ENCODE data around the gene SNED1. TPM values are rescaled to one million over a fixed set of nuclear protein-coding genes. Genes with fewer than 3 reads are reported as not detected.

Gene SNED1
- total and polyA plus RNA-seq, 2 experiments from 2014 or later: 1.5 to 2.8 TPM

GRCh38 chr2:241128266-241128665, 129.8 kb downstream of the SNED1 start:
- no peak overlapping the region for H3K27ac Mint-ChIP-seq
- H3K9me3 Mint-ChIP-seq: no peaks in the 10 kb centered on the region
- TF ChIP-seq CTCF (conservative IDR thresholded peaks at IDR 0.05; ENCODE audit: low read depth in 2 of 2) (no peak), ZNF462 (CRISPR knock-in tag; IDR thresholded peaks at IDR 0.05) (no peak), CREB1 (CRISPR knock-in tag; IDR thresholded peaks at IDR 0.05; ENCODE audit: low read depth) (no peak), ZNF114 (CRISPR knock-in tag; IDR thresholded peaks at IDR 0.05) (no peak), REST (IDR thresholded peaks at IDR 0.05; ENCODE audit: unreplicated experiment) (no peak), POLR2AphosphoS5 (IDR thresholded peaks at IDR 0.05; ENCODE audit: low read depth) (no peak), ZNF331 (CRISPR knock-in tag; IDR thresholded peaks at IDR 0.05; ENCODE audit: low read depth) (no peak), JUNB (IDR thresholded peaks at IDR 0.05; ENCODE audit: unreplicated experiment) (no peak), ETS1 (IDR thresholded peaks at IDR 0.05) (no peak), NANOG (IDR thresholded peaks at IDR 0.05; ENCODE audit: borderline replicate concordance) (no peak), EZH2 (IDR thresholded peaks at IDR 0.05; ENCODE audit: low read depth, unreplicated experiment) (no peak), EZH2phosphoT487 (IDR thresholded peaks at IDR 0.05; ENCODE audit: unreplicated experiment) (no peak)
- no peaks in the 10 kb centered on the region for H3K79me2 ChIP-seq (replicated peaks; ENCODE audit: insufficient read depth)
- no peak overlapping the region for H2AFZ ChIP-seq
- H3K4me1 Mint-ChIP-seq: no peaks in the 10 kb centered on the region
- H3K27me3 Mint-ChIP-seq (ENCODE audit: insufficient read depth, low read depth, poor library complexity): no peaks in the 10 kb centered on the region
- no peak overlapping the region for H3K4me3 ChIP-seq
- no peak overlapping the region for H3K4me3 Mint-ChIP-seq
- H3F3A ChIP-seq (replicated peaks; ENCODE audit: low read depth): no peaks in the 10 kb centered on the region
- 0 out of 2 replicates have a peak, but pooled peaks cover 4% of the 10 kb centered on the region for H3K36me3 ChIP-seq (ENCODE audit: insufficient read depth)
- H4K20me1 ChIP-seq (replicated peaks; ENCODE audit: insufficient read depth): no peaks in the 10 kb centered on the region
- H3K27me3 ChIP-seq (ENCODE audit: insufficient read depth): no peaks in the 10 kb centered on the region
- ATAC-seq: no peak
- no peak for DNase-seq (ENCODE audit: low spot score)
- no peak overlapping the region for H3K4me2 ChIP-seq
- H3K27ac ChIP-seq (ENCODE audit: low read depth): no peak overlapping the region
- no peaks in the 10 kb centered on the region for H3K9me2 ChIP-seq (ENCODE audit: insufficient read depth)
- H3K4me1 ChIP-seq (ENCODE audit: insufficient read depth): no peaks in the 10 kb centered on the region
- peaks cover 23% of the 10 kb centered on the region for H3K36me3 Mint-ChIP-seq (ENCODE audit: low read depth)

Measured in GM23338 (cell line).